Measurements from ENCODE around the gene IRF9. TPM values are rescaled to one million over a fixed set of nuclear protein-coding genes. Genes with fewer than 3 reads are reported as not detected.

The IRF9 gene
- total RNA-seq, 1 experiment from 2014 or later, result 15.6 TPM

DNA sequence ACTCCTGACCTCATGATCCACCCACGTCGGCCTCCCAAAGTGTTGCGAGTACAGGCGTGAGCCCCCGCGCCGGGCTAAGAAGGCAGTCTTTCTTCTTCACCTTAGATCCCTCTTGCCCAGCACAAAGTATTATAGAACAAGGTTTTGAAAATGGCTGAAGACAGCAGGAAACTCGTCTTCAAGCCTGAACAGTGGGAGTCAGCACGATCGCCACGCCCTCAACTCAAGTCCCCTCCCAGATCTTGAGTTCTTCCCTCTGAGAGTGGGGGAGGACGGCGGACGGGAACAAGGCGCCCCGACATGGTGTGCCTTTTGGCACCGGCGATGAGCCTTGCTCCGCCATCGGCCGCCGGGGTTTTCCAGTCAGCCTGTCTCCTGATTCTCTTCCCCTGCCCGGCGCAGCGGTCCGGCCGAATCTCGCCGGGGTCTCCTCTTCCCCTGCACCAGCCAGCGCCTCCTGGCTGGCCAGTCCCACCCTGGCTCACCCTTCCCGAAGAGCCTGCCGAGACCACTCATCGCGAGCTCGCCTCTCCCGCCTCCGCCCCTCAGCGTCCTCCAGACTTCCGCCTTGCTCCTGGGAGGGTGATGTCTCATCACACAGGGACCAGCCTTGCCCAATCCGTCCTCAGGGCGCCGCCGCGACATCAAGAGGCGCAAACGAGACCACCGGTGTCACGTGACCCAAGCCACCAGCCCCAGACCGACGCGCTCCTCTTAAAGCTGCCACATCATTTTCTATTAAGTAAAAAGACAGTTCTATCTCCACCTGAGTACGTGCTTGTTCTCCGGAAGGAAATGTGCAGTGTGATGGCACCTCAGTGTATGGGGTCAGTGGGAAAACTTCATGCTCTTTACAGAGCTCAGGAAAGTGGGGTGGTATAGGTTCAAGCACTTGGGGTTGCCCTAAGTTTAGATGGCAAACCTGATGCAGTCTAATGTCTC, 52.1 kb downstream of the IRF9 start, which contains the start of gene CHMP4A (continued):
- TF ChIP-seq, protein P1, sequence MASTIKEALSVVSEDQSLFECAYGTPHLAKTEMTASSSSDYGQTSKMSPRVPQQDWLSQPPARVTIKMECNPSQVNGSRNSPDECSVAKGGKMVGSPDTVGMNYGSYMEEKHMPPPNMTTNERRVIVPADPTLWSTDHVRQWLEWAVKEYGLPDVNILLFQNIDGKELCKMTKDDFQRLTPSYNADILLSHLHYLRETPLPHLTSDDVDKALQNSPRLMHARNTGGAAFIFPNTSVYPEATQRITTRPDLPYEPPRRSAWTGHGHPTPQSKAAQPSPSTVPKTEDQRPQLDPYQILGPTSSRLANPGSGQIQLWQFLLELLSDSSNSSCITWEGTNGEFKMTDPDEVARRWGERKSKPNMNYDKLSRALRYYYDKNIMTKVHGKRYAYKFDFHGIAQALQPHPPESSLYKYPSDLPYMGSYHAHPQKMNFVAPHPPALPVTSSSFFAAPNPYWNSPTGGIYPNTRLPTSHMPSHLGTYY (CRISPR knock-in tag; IDR thresholded peaks at IDR 0.05), result no peak
- TF ChIP-seq KAT7 (CRISPR knock-in tag; IDR thresholded peaks at IDR 0.05; ENCODE audit: borderline replicate concordance) (peak; percentile 93; the same call in 1 of the 2 replicates), SOX15 (CRISPR knock-in tag; IDR thresholded peaks at IDR 0.05) (no peak), FOXP1 (CRISPR knock-in tag; IDR thresholded peaks at IDR 0.05; ENCODE audit: borderline replicate concordance) (peak; percentile 81; the same call in 1 of the 2 replicates)
- TF ChIP-seq, protein P2, sequence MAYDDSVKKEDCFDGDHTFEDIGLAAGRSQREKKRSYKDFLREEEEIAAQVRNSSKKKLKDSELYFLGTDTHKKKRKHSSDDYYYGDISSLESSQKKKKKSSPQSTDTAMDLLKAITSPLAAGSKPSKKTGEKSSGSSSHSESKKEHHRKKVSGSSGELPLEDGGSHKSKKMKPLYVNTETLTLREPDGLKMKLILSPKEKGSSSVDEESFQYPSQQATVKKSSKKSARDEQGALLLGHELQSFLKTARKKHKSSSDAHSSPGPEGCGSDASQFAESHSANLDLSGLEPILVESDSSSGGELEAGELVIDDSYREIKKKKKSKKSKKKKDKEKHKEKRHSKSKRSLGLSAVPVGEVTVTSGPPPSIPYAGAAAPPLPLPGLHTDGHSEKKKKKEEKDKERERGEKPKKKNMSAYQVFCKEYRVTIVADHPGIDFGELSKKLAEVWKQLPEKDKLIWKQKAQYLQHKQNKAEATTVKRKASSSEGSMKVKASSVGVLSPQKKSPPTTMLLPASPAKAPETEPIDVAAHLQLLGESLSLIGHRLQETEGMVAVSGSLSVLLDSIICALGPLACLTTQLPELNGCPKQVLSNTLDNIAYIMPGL (CRISPR knock-in tag; IDR thresholded peaks at IDR 0.05), result peak; percentile 70
- TF ChIP-seq, protein P3, sequence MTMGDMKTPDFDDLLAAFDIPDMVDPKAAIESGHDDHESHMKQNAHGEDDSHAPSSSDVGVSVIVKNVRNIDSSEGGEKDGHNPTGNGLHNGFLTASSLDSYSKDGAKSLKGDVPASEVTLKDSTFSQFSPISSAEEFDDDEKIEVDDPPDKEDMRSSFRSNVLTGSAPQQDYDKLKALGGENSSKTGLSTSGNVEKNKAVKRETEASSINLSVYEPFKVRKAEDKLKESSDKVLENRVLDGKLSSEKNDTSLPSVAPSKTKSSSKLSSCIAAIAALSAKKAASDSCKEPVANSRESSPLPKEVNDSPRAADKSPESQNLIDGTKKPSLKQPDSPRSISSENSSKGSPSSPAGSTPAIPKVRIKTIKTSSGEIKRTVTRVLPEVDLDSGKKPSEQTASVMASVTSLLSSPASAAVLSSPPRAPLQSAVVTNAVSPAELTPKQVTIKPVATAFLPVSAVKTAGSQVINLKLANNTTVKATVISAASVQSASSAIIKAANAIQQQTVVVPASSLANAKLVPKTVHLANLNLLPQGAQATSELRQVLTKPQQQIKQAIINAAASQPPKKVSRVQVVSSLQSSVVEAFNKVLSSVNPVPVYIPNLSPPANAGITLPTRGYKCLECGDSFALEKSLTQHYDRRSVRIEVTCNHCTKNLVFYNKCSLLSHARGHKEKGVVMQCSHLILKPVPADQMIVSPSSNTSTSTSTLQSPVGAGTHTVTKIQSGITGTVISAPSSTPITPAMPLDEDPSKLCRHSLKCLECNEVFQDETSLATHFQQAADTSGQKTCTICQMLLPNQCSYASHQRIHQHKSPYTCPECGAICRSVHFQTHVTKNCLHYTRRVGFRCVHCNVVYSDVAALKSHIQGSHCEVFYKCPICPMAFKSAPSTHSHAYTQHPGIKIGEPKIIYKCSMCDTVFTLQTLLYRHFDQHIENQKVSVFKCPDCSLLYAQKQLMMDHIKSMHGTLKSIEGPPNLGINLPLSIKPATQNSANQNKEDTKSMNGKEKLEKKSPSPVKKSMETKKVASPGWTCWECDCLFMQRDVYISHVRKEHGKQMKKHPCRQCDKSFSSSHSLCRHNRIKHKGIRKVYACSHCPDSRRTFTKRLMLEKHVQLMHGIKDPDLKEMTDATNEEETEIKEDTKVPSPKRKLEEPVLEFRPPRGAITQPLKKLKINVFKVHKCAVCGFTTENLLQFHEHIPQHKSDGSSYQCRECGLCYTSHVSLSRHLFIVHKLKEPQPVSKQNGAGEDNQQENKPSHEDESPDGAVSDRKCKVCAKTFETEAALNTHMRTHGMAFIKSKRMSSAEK (CRISPR knock-in tag; IDR thresholded peaks at IDR 0.05; ENCODE audit: borderline replicate concordance), result no peak
- TF ChIP-seq, protein P4, sequence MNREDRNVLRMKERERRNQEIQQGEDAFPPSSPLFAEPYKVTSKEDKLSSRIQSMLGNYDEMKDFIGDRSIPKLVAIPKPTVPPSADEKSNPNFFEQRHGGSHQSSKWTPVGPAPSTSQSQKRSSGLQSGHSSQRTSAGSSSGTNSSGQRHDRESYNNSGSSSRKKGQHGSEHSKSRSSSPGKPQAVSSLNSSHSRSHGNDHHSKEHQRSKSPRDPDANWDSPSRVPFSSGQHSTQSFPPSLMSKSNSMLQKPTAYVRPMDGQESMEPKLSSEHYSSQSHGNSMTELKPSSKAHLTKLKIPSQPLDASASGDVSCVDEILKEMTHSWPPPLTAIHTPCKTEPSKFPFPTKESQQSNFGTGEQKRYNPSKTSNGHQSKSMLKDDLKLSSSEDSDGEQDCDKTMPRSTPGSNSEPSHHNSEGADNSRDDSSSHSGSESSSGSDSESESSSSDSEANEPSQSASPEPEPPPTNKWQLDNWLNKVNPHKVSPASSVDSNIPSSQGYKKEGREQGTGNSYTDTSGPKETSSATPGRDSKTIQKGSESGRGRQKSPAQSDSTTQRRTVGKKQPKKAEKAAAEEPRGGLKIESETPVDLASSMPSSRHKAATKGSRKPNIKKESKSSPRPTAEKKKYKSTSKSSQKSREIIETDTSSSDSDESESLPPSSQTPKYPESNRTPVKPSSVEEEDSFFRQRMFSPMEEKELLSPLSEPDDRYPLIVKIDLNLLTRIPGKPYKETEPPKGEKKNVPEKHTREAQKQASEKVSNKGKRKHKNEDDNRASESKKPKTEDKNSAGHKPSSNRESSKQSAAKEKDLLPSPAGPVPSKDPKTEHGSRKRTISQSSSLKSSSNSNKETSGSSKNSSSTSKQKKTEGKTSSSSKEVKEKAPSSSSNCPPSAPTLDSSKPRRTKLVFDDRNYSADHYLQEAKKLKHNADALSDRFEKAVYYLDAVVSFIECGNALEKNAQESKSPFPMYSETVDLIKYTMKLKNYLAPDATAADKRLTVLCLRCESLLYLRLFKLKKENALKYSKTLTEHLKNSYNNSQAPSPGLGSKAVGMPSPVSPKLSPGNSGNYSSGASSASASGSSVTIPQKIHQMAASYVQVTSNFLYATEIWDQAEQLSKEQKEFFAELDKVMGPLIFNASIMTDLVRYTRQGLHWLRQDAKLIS (CRISPR knock-in tag; IDR thresholded peaks at IDR 0.05; ENCODE audit: borderline replicate concordance), result peak; percentile 75; the same call in 1 of the 2 replicates
- TF ChIP-seq, protein P5, sequence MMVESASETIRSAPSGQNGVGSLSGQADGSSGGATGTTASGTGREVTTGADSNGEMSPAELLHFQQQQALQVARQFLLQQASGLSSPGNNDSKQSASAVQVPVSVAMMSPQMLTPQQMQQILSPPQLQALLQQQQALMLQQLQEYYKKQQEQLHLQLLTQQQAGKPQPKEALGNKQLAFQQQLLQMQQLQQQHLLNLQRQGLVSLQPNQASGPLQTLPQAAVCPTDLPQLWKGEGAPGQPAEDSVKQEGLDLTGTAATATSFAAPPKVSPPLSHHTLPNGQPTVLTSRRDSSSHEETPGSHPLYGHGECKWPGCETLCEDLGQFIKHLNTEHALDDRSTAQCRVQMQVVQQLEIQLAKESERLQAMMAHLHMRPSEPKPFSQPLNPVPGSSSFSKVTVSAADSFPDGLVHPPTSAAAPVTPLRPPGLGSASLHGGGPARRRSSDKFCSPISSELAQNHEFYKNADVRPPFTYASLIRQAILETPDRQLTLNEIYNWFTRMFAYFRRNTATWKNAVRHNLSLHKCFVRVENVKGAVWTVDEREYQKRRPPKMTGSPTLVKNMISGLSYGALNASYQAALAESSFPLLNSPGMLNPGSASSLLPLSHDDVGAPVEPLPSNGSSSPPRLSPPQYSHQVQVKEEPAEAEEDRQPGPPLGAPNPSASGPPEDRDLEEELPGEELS (CRISPR knock-in tag; IDR thresholded peaks at IDR 0.05), result no peak
- TF ChIP-seq, protein P6, sequence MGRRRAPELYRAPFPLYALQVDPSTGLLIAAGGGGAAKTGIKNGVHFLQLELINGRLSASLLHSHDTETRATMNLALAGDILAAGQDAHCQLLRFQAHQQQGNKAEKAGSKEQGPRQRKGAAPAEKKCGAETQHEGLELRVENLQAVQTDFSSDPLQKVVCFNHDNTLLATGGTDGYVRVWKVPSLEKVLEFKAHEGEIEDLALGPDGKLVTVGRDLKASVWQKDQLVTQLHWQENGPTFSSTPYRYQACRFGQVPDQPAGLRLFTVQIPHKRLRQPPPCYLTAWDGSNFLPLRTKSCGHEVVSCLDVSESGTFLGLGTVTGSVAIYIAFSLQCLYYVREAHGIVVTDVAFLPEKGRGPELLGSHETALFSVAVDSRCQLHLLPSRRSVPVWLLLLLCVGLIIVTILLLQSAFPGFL (CRISPR knock-in tag; IDR thresholded peaks at IDR 0.05; ENCODE audit: borderline replicate concordance), result peak; percentile 87; the same call in 1 of the 2 replicates

All from WTC11 (cell line).